Pancreas (tissue), 10 donors: ENCODE results near the gene LEKR1. TPM values are rescaled to one million over a fixed set of nuclear protein-coding genes. Genes with fewer than 3 reads are reported as not detected.

Experiments
- ATAC-seq, 4 donors: fragments of 200-7000 bp; cut with Tn5 transposase; one replicate each; pipeline versions ENCODE4 v1.8.0 to v1.9.1; 2020; ENCODE audit warnings: mild to moderate bottlenecking in 4 of 4, moderate library complexity in 4 of 4
- DNase-seq, 6 donors: peaks; one replicate each; pipeline ENCODE4 v3.0.0-alpha.2; 2020
- FAIRE-seq: peaks from 2 replicates; lab custom pipeline; 2012; peaks lifted over from hg19 to GRCh38; lab: Jason Lieb, UNC
- H3K27ac ChIP-seq, 4 donors: fragments of 200-600 bp; sonication (generic); 1 replicate in 3 of 4; 2 replicates in 1 of 4; pipeline versions ENCODE4 v1.5.0 to v1.8.0; 2020
- H3K27me3 ChIP-seq, 4 donors: fragments of 200-600 bp; one replicate each; pipeline ENCODE4 v1.8.0; 2021
- H3K36me3 ChIP-seq, 3 donors: fragments of 200-600 bp; sonication (generic) in 1 of 3; one replicate each; pipeline versions ENCODE4 v1.5.0 to v1.8.0; 2020 to 2021
- H3K4me1 ChIP-seq, 3 donors: fragments of 200-600 bp; one replicate each; pipeline ENCODE4 v1.8.0; 2021
- H3K4me3 ChIP-seq, 4 donors: fragments of 200-600 bp; sonication (generic) in 2 of 4; one replicate each; pipeline versions ENCODE4 v1.5.0 to v1.8.0; 2020 to 2021
- H3K9me3 ChIP-seq, 4 donors: fragments of 200-600 bp; one replicate each; pipeline ENCODE4 v1.8.0; 2021
- CTCF ChIP-seq, 4 donors: fragments of 200-600 bp; sonication (generic) in 3 of 4; IDR thresholded peaks; one replicate each; pipeline versions ENCODE4 v1.5.0 to v1.8.0; 2021; ENCODE audit warnings: antibody characterized with exemption in 4 of 4
- WGBS, 2 donors: extraction: QIAGEN DNeasy Blood & Tissue Kit; methylation state at CpG; one replicate each; pipeline ENCODE4 v1.1.7; 2013; 5-methylcytosine and 5-hydroxymethylcytosine counted together
- intact Hi-C, 3 donors: fragments of 100-400 bp; cut with DNase I; formaldehyde crosslinking; loops; one replicate each; pipeline versions ENCODE4 v1.11.1 to v1.14.2; 2022
- polyA plus RNA-seq, 2 donors: library from polyadenylated mRNA; stranded (reverse); fragments of 200-250 nt; gene quantifications; one replicate each; pipeline ENCODE4 v1.2.3, GENCODE V29; 2013
- total RNA-seq, 6 donors: library from RNA; stranded (reverse); fragmentation: NEBNext Ultra II Directional in 4 of 6; extraction: Animal tissue kit (Norgen Biotek cat#: 25700) in 4 of 6; gene quantifications; one replicate each; pipeline versions ENCODE4 v1.2.1 to v1.2.4, GENCODE V29; 2021 to 2023
- donor health status: healthy with polysubstance abuse.
- donor health status: DM: no; HTN: no; CAD: no; lungs with moderate emphysema.
- donor health status: DM: no; HTN: no; CAD: no.
- donor health status: control.
- donor health status: control.
- donor health status: Bipolar disorder and iron deficiency.
- donor health status: DM: yes; HTN: yes; CAD: no.
- donor health status: DM: no; HTN: no; CAD: no.
- donor health status: DM: no; HTN: no; CAD: no.
- donor health status: DM: yes; HTN: yes; CAD: no.

Gene LEKR1
- total and polyA plus RNA-seq, 8 donors = 0.88 to 2.8 (median 2.0) TPM

GRCh38 chr3:157027861-157028745, 201.9 kb downstream of the LEKR1 start:
- no peak overlapping the region for H3K27ac ChIP-seq
- no peak for DNase-seq
- no peak for TF ChIP-seq CTCF (IDR thresholded peaks at IDR 0.05)
- no peaks in the 10 kb centered on the region for H3K4me1 ChIP-seq
- no peaks in the 10 kb centered on the region for H3K9me3 ChIP-seq
- no peak for ATAC-seq
- FAIRE-seq = no peak
- no peaks in the 10 kb centered on the region for H3K36me3 ChIP-seq
- intact Hi-C loops = no loop called here
- H3K4me3 ChIP-seq = no peak overlapping the region
- 68 to 72% methylated on average over 7 of the region's 7 CpGs for WGBS, 2 donors
- peaks cover 0 to 3% (median 0%) of the 10 kb centered on the region in 4 donors for H3K27me3 ChIP-seq

- intact Hi-C loops = no loop called here
- FAIRE-seq (no peak), DNase-seq (no peak), ATAC-seq (no peak)
- H3K4me3 ChIP-seq = no peak overlapping the region
- no peak for TF ChIP-seq CTCF (IDR thresholded peaks at IDR 0.05)
- no peaks in the 10 kb centered on the region for H3K36me3 ChIP-seq
- no peak overlapping the region for H3K27ac ChIP-seq
- H3K9me3 ChIP-seq = no peaks in the 10 kb centered on the region
- WGBS, 2 donors = 80 to 92% methylated on average over 3 of the region's 3 CpGs
- no peaks in the 10 kb centered on the region for H3K4me1 ChIP-seq
- peaks cover 0 to 3% (median 0%) of the 10 kb centered on the region in 4 donors for H3K27me3 ChIP-seq
Measured at GRCh38 chr3:157029365-157029790, 203.2 kb downstream of the LEKR1 start.

- intact Hi-C loops = no loop called here
- H3K36me3 ChIP-seq = no peaks in the 10 kb centered on the region
- no peaks in the 10 kb centered on the region for H3K4me1 ChIP-seq
- H3K27ac ChIP-seq = no peak overlapping the region
- WGBS, 2 donors = 72 to 82% methylated on average over 4 of the region's 4 CpGs
- peaks cover 0 to 3% (median 0%) of the 10 kb centered on the region in 4 donors for H3K27me3 ChIP-seq
- no peak for TF ChIP-seq CTCF (IDR thresholded peaks at IDR 0.05)
- no peak overlapping the region for H3K4me3 ChIP-seq
- FAIRE-seq (no peak), DNase-seq (no peak), ATAC-seq (no peak)
- no peaks in the 10 kb centered on the region for H3K9me3 ChIP-seq
Measured at GRCh38 chr3:157030712-157031111, 204.6 kb downstream of the LEKR1 start.

DNA sequence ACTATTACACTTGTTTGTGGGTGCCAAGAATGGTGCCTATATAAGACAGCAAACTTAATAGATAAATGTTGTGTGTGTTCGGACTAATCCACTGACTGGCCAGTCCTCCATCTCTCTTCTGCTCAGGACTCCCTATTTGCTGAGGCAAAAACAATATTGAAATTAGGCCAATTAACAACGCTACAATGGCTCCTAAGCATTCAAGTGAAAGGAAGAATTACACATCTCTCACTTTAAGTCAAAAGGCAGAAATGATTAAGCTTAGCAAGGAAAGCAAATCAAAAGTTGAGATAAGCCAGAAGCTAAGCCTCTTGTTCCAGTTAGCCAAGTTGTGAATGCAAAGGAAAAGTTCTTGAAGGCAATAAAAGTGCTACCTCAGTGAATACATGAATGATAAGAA, 206.8 kb downstream of the LEKR1 start:
- WGBS, 2 donors = 72 to 77% methylated on average over 2 of the region's 2 CpGs
- no peak for DNase-seq
- intact Hi-C loops = no loop called here
- no peak for FAIRE-seq
- TF ChIP-seq CTCF (IDR thresholded peaks at IDR 0.05) = no peak
- H3K9me3 ChIP-seq = no peaks in the 10 kb centered on the region
- H3K4me3 ChIP-seq = no peak overlapping the region
- peaks cover 0 to 3% (median 0%) of the 10 kb centered on the region in 4 donors for H3K27me3 ChIP-seq
- H3K4me1 ChIP-seq = no peaks in the 10 kb centered on the region
- no peak overlapping the region for H3K27ac ChIP-seq
- H3K36me3 ChIP-seq = no peaks in the 10 kb centered on the region
- no peak for ATAC-seq

DNA sequence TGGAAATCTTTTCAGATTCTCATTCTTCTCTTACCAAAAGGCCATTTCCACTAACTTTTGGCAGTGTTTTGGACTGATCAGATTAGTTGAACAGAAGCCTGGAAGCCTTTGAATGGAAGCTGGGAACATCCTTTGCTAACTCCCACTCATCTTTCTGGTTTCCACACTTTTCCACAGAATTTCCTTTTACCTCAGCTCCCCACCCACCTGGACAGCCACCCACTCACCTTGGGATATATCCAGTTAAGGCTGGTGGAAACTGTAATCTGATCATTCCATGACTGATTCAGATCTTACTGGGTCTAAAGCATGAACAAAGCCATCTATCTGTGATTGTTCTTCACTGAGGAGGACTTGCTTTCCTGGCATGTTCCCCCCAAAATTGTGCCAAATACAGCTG, 214.3 kb downstream of the LEKR1 start:
- Histone ChIP-seq H3K27me3 (no peaks in the 10 kb centered on the region), H3K27ac (no peak overlapping the region), H3K4me1 (no peaks in the 10 kb centered on the region), H3K4me3 (no peak overlapping the region), H3K36me3 (no peaks in the 10 kb centered on the region), H3K9me3 (no peaks in the 10 kb centered on the region)
- DNase-seq (no peak), ATAC-seq (no peak), FAIRE-seq (no peak)
- TF ChIP-seq CTCF (IDR thresholded peaks at IDR 0.05) = no peak
- intact Hi-C loops = no loop called here
